ENCODE measurements around the gene SSTR4.

The SSTR4 gene

GRCh38 chr20:23043376-23043775 lies 8.3 kb downstream of the SSTR4 start:
- DNase-seq (no peak), ATAC-seq (no peak)
- H3K27me3 Mint-ChIP-seq = peaks cover 22% of the 10 kb centered on the region
- no peaks in the 10 kb centered on the region for H3K4me1 Mint-ChIP-seq
- no peaks in the 10 kb centered on the region for H3K36me3 Mint-ChIP-seq (ENCODE audit: low read depth)
- no peak overlapping the region for H3K27ac Mint-ChIP-seq
- no peaks in the 10 kb centered on the region for H3K9me3 Mint-ChIP-seq
- H3K4me3 Mint-ChIP-seq = no peak overlapping the region

GRCh38 chr20:23046431-23046830 lies 11.3 kb downstream of the SSTR4 start:
- H3K4me3 Mint-ChIP-seq = no peak overlapping the region
- H3K4me1 Mint-ChIP-seq = no peaks in the 10 kb centered on the region

GRCh38 chr20:23047001-23047737 lies 12.1 kb downstream of the SSTR4 start:
- Mint-ChIP-seq H3K9me3 (no peaks in the 10 kb centered on the region), H3K4me3 (no peak overlapping the region), H3K27me3 (peaks cover 35% of the 10 kb centered on the region), H3K36me3 (ENCODE audit: low read depth) (no peaks in the 10 kb centered on the region), H3K4me1 (no peaks in the 10 kb centered on the region), H3K27ac (no peak overlapping the region)
- ATAC-seq (no peak), DNase-seq (no peak)

More at GRCh38 chr20:23046431-23046830, 11.3 kb downstream of the SSTR4 start:
- DNase-seq (no peak), ATAC-seq (no peak)
- peaks cover 33% of the 10 kb centered on the region for H3K27me3 Mint-ChIP-seq
- H3K27ac Mint-ChIP-seq = no peak overlapping the region
- no peaks in the 10 kb centered on the region for H3K36me3 Mint-ChIP-seq (ENCODE audit: low read depth)
- no peaks in the 10 kb centered on the region for H3K9me3 Mint-ChIP-seq

GRCh38 chr20:23047738-23048214 lies 12.7 kb downstream of the SSTR4 start:
- H3K4me1 Mint-ChIP-seq = no peaks in the 10 kb centered on the region
- DNase-seq (no peak), ATAC-seq (no peak)
- H3K36me3 Mint-ChIP-seq (ENCODE audit: low read depth) = no peaks in the 10 kb centered on the region
- no peak overlapping the region for H3K4me3 Mint-ChIP-seq
- H3K27me3 Mint-ChIP-seq = peaks cover 41% of the 10 kb centered on the region
- no peaks in the 10 kb centered on the region for H3K9me3 Mint-ChIP-seq
- no peak overlapping the region for H3K27ac Mint-ChIP-seq

GRCh38 chr20:23048283-23049200 lies 13.4 kb downstream of the SSTR4 start:
- Mint-ChIP-seq H3K27me3 (peaks cover 47% of the 10 kb centered on the region), H3K4me1 (no peaks in the 10 kb centered on the region), H3K4me3 (no peak overlapping the region), H3K27ac (no peak overlapping the region), H3K36me3 (ENCODE audit: low read depth) (no peaks in the 10 kb centered on the region), H3K9me3 (no peaks in the 10 kb centered on the region)
- peak; percentile 28 for ATAC-seq
- peak; percentile 33 for DNase-seq

- ATAC-seq = no peak
- no peak for DNase-seq
- Mint-ChIP-seq H3K9me3 (no peaks in the 10 kb centered on the region), H3K36me3 (ENCODE audit: low read depth) (no peaks in the 10 kb centered on the region), H3K27me3 (peaks cover 43% of the 10 kb centered on the region), H3K27ac (no peak within 1 kb of the TSS), H3K4me1 (no peaks in the 10 kb centered on the region), H3K4me3 (no peak within 1 kb of the TSS)
Observed at GRCh38 chr20:23049201-23050075, 14.3 kb downstream of the SSTR4 start, which contains the start of gene THBD. THBD (minus strand) TSS chr20:23049672; CDS start chr20:23049504, 168 bp downstream.

GRCh38 chr20:23050076-23050838 lies 15.1 kb downstream of the SSTR4 start:
- peaks cover 43% of the 10 kb centered on the region for H3K27me3 Mint-ChIP-seq
- no peak overlapping the region for H3K4me3 Mint-ChIP-seq
- H3K27ac Mint-ChIP-seq = no peak overlapping the region
- DNase-seq = no peak
- no peaks in the 10 kb centered on the region for H3K4me1 Mint-ChIP-seq
- no peaks in the 10 kb centered on the region for H3K9me3 Mint-ChIP-seq
- H3K36me3 Mint-ChIP-seq (ENCODE audit: low read depth) = no peaks in the 10 kb centered on the region
- ATAC-seq = no peak

GRCh38 chr20:23050847-23051627 lies 15.9 kb downstream of the SSTR4 start:
- H3K4me3 Mint-ChIP-seq = no peak overlapping the region
- H3K4me1 Mint-ChIP-seq = no peaks in the 10 kb centered on the region
- peaks cover 45% of the 10 kb centered on the region for H3K27me3 Mint-ChIP-seq
- H3K27ac Mint-ChIP-seq = no peak overlapping the region
- DNase-seq = peak; percentile 47
- H3K9me3 Mint-ChIP-seq = no peaks in the 10 kb centered on the region
- ATAC-seq = no peak
- no peaks in the 10 kb centered on the region for H3K36me3 Mint-ChIP-seq (ENCODE audit: low read depth)

GRCh38 chr20:23052904-23053303 lies 17.8 kb downstream of the SSTR4 start:
- no peaks in the 10 kb centered on the region for H3K36me3 Mint-ChIP-seq (ENCODE audit: low read depth)
- no peak overlapping the region for H3K4me3 Mint-ChIP-seq
- H3K27me3 Mint-ChIP-seq = peaks cover 36% of the 10 kb centered on the region
- H3K9me3 Mint-ChIP-seq = peaks cover 4% of the 10 kb centered on the region
- no peak overlapping the region for H3K27ac Mint-ChIP-seq
- H3K4me1 Mint-ChIP-seq = no peaks in the 10 kb centered on the region
- ATAC-seq (no peak), DNase-seq (no peak)

- no peaks in the 10 kb centered on the region for H3K4me1 Mint-ChIP-seq
- H3K9me3 Mint-ChIP-seq = peaks cover 4% of the 10 kb centered on the region
- H3K4me3 Mint-ChIP-seq = no peak overlapping the region
- H3K27ac Mint-ChIP-seq = no peak overlapping the region
- no peak for ATAC-seq
- DNase-seq = no peak
- H3K36me3 Mint-ChIP-seq (ENCODE audit: low read depth) = no peaks in the 10 kb centered on the region
- peaks cover 5% of the 10 kb centered on the region for H3K27me3 Mint-ChIP-seq
Observed at GRCh38 chr20:23058240-23058639, 23.1 kb downstream of the SSTR4 start.

GRCh38 chr20:23059001-23059400 lies 23.9 kb downstream of the SSTR4 start:
- ATAC-seq (no peak), DNase-seq (no peak)
- Mint-ChIP-seq H3K4me1 (no peaks in the 10 kb centered on the region), H3K36me3 (ENCODE audit: low read depth) (no peaks in the 10 kb centered on the region), H3K27ac (no peak overlapping the region), H3K27me3 (peaks cover 1% of the 10 kb centered on the region), H3K9me3 (peaks cover 4% of the 10 kb centered on the region), H3K4me3 (no peak overlapping the region)

GRCh38 chr20:23059846-23060245 lies 24.7 kb downstream of the SSTR4 start:
- Mint-ChIP-seq H3K36me3 (ENCODE audit: low read depth) (no peaks in the 10 kb centered on the region), H3K4me1 (no peaks in the 10 kb centered on the region), H3K4me3 (no peak overlapping the region), H3K9me3 (peaks cover 4% of the 10 kb centered on the region), H3K27me3 (peaks cover 1% of the 10 kb centered on the region), H3K27ac (no peak overlapping the region)
- DNase-seq (no peak), ATAC-seq (no peak)

- H3K9me3 Mint-ChIP-seq = peaks cover 4% of the 10 kb centered on the region
- DNase-seq = no peak
- H3K36me3 Mint-ChIP-seq (ENCODE audit: low read depth) = no peaks in the 10 kb centered on the region
- H3K4me1 Mint-ChIP-seq = no peaks in the 10 kb centered on the region
- peaks cover 1% of the 10 kb centered on the region for H3K27me3 Mint-ChIP-seq
- H3K27ac Mint-ChIP-seq = no peak overlapping the region
- ATAC-seq = no peak
- H3K4me3 Mint-ChIP-seq = no peak overlapping the region
Observed at GRCh38 chr20:23060629-23061028, 25.5 kb downstream of the SSTR4 start.
